NOMO-1 (cell line): Measurements from ENCODE around the gene ZNF23.

Experiments used
- DNase-seq, 2 experiments: peaks; one replicate each; lab custom pipeline; 2025; ENCODE audit not compliant: unreplicated experiment in 2 of 2; lab: John Stamatoyannopoulos, UW

Gene ZNF23

DNA sequence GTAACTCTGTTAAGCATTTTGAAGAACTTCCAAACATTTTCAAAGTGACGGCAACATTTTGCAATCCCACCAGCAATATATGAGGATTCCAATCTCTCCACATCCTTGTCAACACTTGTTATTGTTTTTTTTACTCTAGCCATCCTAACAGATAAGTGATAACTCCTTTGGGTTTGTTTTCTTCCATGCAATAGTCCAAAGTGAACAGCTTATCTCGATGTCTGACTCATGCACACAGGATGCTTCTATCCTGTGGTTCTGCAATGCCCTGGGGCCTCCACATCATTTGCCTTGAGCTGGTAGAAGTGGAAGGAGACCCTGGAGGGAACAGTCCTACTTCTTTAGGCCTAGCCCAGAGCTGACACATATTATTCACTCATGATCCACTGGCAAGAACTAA is 33.2 kb downstream of the ZNF23 start:
- DNase-seq = no peak

DNA sequence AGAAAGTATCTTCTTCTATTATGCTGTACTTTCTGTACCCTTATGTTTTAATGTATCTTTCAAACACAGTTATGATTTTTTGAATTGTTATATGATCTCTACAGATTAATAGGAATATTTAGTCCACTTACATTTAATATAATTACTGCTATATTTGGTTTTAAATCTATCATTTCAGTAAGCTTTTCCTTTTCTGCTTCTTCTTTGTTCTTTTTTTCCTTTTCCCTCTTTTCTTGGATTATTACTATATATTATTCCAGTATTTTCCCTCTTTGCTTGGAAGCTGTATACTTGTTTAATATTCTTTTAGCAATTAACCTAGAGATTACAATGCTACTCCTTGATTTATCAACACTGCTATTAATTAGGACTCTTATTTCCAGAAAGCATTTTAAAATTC is 33.7 kb downstream of the ZNF23 start:
- DNase-seq = no peak

DNA sequence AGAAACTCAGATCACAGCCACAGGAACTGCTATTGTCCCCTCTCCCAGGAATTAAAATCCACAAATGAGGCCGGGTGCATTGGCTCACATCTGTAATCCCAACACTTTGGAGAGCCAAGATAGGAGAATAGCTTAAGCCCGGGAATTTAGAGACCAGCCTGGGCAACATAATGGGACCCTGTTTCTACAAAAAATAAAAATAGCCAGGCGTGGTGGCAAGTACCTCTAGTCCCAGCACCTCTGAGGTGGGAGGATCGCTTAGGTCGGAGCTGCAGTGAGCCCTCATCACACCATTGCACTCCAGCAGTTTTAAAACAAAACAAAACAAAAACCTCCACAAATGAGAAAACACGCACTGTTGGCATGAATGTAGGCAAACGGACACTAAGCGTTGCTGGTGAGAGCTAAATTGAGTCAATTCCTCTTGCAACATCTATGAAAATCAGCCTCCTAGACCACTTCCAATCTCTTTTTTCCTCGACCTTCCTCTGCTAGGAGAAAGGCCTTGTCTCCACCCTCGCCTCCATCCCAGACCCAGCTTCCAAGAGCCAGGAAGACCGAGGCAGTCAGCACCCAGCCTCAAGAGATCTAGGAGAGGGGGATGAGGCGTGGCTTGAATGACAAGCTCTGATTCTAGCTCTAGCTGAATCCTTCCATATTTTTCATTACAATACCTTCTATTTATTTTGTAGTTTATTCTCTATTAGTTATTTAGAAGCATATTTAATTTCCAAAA is 35.0 kb downstream of the ZNF23 start:
- no peak for DNase-seq

DNA sequence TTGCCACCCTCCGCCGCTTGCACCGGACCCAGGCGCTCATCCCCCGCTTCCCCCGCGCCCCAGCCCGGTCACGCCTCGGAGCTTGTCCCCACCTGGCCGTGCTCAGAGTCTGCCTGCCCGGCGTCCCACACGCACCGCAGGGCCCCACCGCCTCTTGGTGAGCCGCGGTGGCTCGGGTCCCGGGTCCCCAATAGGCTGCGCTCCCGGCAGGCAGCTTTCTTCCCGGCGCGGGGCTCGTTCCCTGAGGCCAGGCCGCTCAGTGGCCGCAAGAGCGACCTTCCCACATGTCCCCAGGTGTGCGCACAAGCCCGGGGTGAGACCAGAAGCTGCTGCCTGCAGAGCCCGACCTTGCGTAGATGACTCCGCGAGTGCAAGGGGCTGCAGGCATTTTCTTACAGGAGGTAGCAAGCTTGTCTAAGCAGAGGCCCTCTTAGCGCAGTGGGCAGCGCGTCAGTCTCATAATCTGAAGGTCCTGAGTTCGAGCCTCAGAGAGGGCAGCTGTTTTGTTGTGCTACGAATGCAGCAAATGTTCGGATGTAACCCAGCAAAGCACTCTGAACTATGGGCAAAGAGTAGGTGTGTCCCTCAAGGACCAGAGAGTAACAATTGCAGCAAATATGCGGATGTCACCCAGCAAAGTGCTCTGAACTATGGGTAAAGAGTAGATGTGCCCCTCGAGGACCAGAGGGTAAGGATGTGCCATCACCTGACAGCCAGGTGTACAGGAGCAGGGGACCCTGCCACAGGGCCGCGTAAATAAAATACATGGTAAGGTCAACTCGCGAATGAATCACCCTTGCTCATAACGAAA is 35.8 kb downstream of the ZNF23 start:
- no peak for DNase-seq

DNA sequence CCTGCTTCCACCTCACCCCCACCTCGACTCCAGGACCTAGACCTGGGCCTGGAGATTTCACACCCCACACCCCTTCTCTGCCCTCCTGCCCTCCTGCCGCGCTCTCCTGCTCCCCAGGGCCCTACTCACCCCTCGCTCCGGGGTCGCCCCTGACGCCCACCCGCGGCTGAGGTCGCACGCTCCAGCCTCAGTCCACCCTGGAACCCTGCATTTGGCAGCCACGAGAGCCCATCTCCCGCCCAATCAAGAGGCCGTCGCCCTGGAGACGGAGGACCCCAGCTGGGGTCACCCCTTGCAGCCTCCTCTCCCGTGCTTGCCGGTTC is 36.3 kb downstream of the ZNF23 start:
- no peak for DNase-seq

DNA sequence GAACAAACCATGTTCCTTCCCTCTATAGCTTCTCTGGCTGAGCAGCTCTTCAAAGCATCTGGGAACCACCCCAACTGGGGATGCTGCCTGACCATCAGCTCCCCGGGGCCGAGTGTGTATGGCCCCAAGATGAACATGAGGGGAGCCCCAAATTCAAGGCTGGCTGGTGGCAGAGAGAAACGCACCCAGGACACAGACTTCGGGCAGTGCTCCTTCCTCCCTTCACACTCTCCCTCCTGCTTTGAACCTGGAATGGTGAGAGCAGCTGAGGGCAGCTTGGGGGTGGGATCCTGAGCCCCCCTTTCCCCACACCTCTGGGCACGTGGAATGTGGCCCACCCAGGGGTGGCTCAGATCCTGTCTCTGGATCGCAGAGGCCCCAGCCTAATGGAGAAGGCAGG is 37.4 kb downstream of the ZNF23 start:
- no peak for DNase-seq

DNA sequence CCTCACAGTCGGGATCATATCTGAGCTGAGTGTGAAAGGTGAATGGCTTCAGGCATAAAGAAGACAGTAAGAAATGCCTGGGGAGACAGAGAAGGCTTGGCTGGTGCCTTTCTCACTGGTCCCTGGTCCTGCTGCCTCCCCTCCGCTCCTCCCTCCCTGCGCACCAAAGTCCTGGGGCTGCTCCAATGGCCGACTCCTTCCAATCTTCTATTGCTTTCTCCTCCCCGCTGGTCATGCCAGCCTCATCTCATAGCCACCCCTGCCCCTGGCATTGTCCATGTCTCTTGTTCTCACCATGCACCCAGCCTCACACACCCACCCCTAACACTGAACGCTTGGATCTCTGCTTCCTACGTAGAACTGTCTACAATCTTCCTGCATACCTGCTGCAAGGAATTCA is 38.2 kb downstream of the ZNF23 start:
- no peak for DNase-seq

DNA sequence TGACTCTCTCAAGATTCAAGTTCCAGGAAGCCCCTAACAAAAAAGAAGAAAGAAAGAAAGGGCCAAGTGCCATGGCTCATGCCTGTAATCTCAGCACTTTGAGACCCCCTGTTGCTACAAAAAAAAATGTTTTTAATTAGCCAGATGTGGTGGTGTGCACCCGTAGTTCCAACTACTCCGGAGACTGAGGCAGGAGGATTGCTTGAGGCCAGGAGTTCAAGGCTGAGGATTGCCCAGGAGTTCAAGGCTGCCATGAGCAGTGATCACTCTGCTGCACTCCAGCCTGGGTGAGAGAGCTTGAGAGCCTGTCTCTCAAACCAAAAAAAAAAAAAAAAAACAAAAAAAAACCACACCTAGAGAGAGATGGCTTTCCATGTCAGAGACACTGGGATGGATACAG is 39.0 kb downstream of the ZNF23 start:
- DNase-seq = no peak

DNA sequence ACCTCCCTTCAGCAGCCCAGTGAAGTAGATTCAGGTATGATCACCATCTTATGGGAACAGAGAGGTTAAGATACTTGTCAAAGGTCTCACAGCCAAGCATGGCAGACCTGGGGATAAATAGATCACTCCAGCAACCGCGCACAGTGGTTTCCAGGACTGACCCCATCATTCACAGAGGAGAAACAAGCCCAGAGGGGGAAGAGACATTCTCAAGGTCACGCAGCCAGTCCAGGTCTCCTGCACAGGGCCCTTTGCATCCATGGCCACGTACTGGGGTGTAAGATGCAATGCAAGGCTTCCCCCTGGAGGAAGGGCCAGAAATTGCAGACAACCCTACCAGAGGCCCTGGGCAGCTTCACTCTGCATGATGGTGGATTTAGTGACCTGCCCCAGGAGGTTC is 40.1 kb downstream of the ZNF23 start:
- DNase-seq = peak in 1 of 2 experiments; percentile 12

DNA sequence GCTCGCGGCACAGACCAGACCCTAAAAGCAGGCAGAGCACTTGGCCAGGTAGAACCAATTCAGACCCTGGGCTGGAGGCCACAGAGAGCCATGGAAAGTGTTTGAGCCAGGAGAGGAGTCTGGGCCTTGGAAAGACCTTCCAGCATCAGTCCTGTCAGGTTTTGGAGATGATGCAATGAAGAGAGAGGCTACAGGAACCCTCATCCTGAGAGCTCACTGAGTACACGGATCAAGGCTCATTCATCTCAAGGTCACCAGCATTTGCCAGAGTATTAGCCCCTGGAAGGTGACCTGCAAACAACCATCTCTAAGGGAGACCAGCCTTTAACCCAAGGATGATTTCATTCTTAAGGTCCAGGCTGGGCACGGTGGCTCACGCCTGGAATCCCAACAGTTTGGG is 48.0 kb downstream of the ZNF23 start:
- DNase-seq = no peak

DNA sequence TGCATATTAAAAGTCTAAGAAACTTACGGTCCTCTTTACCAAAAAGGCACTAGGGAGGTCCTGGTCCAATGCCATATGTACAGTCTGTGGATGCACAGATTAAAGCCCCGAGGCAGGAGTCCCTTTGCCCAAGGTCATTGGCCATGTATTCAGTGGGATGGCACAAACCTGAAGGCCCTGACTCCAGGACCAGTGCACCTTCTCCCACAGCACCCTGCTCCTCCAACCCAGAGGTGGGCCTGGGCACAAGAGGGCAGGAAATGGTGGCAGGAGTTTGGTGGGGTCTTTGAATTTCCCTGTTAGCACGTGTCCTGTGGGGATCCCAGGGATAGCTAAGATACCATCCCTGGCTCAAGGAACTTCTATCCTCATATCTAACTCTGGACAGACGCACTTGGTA is 48.7 kb downstream of the ZNF23 start:
- DNase-seq = no peak

DNA sequence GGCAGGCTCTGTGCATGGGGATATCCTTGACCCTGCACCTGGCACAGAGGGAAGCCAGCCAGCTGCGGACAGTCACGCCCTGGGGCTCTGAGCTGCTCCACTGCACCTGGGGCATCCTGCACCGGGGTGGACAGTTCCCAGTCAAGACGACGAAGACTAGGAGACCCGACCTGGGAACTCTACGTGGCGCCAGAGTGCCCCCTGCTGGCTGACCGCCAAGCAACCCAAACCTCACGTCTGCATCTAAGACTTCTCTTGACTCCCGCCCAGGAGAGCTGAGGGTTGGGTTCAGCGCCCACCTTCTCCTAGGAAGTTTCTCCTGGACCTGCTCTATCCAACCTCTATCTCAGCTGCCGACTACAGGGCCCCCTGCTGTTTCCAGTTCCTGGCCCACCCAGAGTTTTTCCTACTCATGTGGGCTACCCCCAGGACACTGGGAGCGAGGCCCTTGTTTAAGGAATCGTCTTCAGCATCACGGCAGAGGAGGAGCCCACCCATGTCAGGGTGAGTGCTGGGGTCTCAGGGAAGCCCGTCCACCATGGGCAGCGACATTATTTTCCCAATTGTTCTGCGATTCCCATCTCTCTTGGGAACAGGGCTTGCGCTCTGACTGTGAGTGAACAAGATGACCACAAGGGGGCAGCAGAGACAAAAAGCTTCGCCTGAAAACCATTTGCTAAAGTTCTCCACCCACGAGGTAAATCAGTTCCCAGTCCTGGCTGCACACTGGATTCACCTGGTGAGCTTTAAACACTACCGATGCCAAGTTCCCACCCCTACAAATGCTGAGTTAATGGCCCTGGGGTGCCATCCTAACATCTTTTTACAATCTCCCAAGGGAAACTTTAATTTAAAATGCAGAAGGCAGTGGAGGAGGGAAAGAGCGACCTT is 49.5 kb downstream of the ZNF23 start:
- peak; percentile 61 for DNase-seq

DNA sequence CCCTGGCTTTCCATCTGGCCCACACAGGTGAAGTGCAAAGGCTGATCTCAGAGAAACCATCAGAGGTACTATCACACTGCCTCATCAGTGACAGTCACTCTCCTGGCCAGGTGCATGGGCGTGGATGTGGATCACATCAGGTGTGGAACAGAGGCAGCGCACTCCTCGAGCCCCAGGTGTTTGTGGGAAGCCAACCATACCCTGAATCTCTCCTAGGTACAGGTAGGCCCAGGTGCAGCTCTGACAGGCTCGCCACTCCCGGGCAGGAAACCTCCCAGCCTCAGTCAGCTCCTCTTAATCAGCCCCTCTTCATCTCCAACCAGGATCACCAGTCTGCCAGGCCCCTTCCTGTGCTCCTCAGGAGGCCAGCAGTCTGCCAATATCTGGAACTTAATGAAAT is 51.9 kb downstream of the ZNF23 start:
- DNase-seq = no peak

DNA sequence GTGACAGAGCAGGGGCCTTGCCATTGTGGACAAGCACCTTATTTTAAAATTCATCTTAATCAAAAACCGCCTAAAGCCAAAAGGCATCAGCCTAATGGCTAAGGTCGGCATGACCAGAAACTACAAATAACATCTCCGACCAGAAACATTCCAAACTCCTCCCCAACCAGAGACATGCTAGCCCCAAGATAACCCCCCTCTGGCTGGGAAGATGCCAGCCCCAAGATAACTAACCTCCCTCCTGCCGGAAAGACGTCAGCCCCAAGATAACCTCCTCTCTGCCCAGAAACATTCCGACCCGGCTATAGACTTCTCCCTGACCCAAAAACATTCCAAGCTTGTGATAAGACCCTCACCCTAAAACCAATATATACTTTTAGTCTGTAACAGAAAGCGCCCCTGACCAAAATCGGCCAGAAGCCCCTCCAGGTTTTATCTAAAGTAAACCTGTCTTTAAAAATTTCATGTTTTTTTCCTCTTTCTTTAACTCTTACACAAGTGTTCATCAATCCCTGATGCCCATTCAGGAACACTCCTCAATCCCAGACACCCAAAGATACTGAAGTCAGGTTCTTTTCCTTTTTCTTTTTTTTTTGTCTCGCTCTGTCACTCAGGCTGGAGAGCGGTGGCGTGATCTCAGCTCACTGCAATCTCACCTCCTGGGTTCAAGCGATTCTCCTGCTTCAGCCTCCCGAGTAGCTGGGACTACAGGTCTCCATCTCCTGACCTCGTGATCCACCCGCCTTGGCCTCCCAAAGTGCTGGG is 52.9 kb downstream of the ZNF23 start:
- DNase-seq = no peak

DNA sequence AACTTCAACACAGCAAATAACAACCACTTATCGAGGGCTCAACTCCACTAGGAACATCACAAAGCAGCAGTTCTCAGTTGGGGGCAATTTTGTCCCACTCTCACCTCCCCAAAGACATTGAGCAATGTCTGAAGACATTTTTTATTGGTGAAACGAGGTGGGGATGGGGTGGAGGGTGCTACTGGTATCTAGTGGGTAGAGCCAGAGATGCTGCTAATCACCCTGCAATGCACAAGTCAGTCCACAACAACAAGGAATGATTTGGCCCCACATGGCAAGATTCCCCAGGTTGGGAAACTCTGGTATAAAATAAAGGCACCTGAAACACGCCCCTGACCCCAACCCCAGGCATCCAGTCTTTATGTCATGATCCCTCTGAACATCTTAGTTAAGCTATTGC is 53.5 kb downstream of the ZNF23 start:
- DNase-seq = no peak

DNA sequence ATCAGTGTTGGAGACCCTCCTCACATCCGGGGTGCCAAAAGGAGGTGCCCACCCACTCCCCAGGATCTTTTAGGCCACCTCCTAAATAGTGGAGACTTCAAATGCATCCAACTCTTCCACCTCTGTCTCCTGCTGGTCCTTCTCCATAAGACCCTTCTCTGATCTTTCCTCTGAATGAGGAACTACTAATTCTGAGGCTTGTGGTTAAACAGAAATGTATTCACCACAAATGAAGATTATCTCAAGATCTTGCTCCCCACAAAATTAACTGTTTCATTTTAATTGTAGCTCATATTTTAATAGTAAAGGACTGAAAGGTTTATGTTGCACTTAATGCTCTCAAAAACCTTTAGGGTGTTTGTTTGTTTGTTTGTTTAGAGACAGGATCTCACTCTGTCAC is 54.3 kb downstream of the ZNF23 start:
- peak; percentile 5 to 63 for DNase-seq

DNA sequence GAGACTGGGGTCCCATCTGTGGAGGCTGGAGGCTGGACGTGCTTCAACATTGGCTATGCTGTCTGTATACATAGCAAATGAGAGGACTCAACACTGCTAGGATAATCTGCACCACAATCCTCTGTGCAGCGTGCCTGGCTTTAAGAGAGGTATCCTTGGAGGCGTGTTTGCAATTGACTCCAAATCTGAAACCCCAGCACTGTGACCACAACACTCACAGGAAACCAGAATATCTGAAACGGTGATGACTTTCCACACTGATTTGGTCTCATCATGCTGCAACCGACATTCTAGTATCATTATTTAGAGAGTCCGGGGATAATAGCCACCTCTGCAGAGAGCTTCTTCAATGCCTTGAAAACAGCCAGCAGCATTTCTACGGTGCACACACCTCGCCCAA is 55.3 kb downstream of the ZNF23 start:
- DNase-seq = peak; percentile 6 to 13

DNA sequence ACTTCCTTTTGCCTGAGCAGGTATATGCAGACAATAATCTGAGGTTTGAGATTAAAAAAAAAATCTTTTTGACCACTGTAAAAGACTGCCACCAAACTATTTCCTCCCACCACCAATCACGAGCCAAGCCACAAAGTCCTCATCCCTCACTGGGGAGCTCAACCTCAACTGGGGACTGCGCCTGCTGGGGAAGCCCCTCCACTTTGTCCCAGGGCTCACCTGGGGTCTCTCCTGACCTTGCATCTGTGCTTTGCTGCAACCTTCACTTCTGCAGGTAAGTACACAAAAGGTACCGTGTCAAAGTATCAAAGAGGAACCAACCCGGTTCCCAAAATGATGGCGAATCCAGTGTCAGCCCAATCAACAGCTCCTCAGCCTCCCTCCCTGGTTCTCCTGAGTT is 55.7 kb downstream of the ZNF23 start:
- DNase-seq = no peak

DNA sequence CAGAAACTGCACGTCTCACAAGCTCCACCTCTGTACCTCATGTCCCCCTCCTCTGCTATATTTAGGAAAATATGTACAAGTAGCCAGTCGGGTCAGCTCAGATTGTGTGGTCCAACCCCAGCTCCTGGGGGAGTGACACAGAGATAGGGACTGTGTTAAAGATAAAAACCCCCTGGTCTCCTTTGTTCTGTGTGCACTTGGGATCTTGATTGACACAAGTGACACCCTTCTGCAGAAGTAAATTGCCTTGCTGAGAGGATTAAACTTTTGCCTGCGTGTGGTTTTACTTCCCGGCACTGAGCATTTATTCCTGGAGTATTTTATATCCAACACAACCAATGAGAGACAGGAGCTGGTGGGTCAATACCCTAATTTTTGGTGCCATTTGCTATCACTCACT is 57.7 kb downstream of the ZNF23 start:
- DNase-seq = no peak

DNA sequence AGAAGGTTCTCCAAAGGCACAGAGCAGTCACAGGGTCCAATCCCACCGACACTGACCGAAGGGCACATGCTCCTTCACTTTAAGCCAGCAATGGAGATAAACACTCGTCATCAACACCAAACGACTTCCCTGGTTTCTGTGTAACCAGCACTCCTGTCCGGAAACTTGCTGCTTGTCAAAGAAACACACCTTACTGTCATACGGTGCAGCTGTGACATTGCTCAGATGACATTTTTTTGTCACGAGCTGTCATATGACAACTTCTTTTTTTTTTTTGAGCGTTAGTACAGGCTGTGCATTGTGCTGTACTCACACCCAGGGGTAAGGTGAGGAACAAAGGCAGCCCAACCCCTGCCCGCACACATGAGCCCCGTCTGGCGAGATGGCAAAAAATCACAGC is 59.4 kb downstream of the ZNF23 start:
- DNase-seq = no peak

DNA sequence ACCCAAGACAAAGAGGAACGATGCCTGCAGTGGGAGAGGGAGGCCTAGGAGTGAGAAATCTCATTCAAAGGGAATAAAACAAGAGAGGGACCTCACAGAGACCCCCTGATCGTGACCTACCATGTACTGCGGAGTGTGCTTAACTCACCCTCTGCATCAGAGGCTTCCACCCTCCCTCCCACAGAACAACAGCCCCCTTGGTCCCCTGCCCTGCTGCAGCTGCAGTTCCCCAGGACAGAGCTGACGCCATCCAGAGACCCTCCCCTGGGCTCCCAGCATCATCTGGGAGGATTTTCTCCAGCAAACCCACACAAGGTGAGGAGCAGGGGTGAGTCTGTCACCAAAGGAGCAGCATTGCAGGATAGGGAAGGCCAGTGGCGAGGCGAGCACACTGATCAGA is 60.0 kb downstream of the ZNF23 start:
- no peak for DNase-seq
